ENCODE results near the gene CBX6. TPM values are rescaled to one million over a fixed set of nuclear protein-coding genes. Genes with fewer than 3 reads are reported as not detected.

Gene CBX6
- total RNA-seq, 1 experiment from 2014 or later, result 119 TPM

DNA sequence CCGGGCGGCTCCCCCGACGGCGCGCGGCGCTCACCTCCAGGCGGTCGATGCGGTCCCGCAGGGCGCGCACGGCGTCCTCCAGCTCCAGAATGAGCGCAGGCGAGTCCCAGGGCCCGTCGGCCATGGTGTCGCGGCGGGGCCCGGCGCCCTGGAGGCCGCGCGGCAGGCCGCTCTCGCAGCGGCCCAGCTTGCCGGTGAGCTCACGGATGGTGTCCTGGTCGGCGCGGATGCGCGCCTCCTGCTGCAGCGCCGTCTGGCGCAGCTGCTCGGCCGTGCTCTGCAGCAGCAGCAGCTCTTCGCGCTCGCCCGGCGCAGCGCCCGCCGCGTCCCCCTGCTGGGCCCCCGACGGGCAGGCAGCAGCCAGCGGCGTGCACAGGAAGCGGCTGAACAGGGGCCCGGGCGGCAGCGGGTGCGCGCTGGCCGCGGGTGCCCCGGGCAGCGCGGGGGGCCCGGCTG is 28.8 kb downstream of the CBX6 start:
- H3K27me3 ChIP-seq (replicated peaks; ENCODE audit: insufficient read depth, low read depth, low read length, poor library complexity), result no peaks in the 10 kb centered on the region
- BruUV-seq (replicated peaks), result no TSS peak
- POLR2A ChIA-PET (ENCODE audit: low non-redundant PET), result interaction anchor here (0.6 kb wide), 1 partner anchor 75 kb away, joined by 4 read pairs; no protein-coding TSS in a partner anchor
- intact Hi-C loops (cut with micrococcal nuclease; ENCODE audit: unreplicated experiment), result no loop called here
- H3K9me3 ChIP-seq (ENCODE audit: low read depth, low read length, poor library complexity, severe bottlenecking), result no peaks in the 10 kb centered on the region
- CTCF ChIA-PET, result interaction anchor here (2.3 kb wide), 1 partner anchor 74 kb away, joined by 27 read pairs; no protein-coding TSS in a partner anchor
- H3K27ac ChIP-seq (ENCODE audit: low read depth, low read length, poor library complexity, severe bottlenecking), result peak overlapping the region; percentile 90
- H3K4me3 ChIP-seq (ENCODE audit: low read depth, low read length, poor library complexity, severe bottlenecking), result peak overlapping the region; percentile 98
- DNase-seq (ENCODE audit: low spot score), result peak; percentile 92
- H3K36me3 ChIP-seq (ENCODE audit: insufficient read depth, low read length, poor library complexity, severe bottlenecking), result peaks cover 2% of the 10 kb centered on the region
- TF ChIP-seq, protein P1, sequence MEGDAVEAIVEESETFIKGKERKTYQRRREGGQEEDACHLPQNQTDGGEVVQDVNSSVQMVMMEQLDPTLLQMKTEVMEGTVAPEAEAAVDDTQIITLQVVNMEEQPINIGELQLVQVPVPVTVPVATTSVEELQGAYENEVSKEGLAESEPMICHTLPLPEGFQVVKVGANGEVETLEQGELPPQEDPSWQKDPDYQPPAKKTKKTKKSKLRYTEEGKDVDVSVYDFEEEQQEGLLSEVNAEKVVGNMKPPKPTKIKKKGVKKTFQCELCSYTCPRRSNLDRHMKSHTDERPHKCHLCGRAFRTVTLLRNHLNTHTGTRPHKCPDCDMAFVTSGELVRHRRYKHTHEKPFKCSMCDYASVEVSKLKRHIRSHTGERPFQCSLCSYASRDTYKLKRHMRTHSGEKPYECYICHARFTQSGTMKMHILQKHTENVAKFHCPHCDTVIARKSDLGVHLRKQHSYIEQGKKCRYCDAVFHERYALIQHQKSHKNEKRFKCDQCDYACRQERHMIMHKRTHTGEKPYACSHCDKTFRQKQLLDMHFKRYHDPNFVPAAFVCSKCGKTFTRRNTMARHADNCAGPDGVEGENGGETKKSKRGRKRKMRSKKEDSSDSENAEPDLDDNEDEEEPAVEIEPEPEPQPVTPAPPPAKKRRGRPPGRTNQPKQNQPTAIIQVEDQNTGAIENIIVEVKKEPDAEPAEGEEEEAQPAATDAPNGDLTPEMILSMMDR (conservative IDR thresholded peaks at IDR 0.05; ENCODE audit: low read depth, low read length), result no peak; the same call in 1 of the 2 replicates
- no peak for TF ChIP-seq EZH2 (IDR thresholded peaks at IDR 0.05; ENCODE audit: borderline replicate concordance, low read depth, low read length, poor library complexity, severe bottlenecking)
- H3K4me1 ChIP-seq (ENCODE audit: insufficient read depth, low read length, poor library complexity, severe bottlenecking), result peaks cover 33% of the 10 kb centered on the region

DNA sequence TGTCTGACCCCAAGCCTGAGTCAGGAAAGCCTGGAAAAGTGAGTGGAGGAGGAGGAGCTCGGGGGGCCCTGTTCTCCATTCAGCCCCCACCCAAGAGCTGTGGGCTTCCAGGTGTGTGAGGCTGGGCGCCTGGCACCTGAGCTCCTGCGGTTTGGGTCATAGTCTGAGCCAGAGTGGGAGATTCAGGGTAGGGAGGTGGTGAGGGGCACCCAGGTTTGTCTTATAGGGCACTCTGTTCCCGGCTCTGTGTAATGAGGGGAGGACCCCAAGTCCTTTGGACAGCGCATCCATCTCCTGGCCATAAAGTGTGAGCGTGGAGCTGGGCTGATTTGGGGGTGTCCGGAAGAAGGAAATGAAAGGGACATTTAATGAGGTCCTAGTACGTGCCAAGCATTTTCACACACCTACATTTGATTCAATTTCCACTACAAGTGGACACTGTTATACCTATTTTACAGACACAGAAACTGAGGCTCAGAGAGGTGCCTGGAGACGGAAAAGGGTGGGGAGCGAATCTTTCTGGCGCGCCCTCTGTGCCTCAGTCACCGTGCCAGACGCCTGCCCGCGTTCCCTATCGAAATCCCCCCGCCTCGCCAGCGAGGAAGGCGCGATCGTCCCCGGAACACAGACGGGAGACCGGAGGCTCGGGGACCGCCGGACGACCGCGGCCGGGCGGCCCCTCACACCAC is 29.4 kb downstream of the CBX6 start:
- Histone ChIP-seq H3K4me1 (ENCODE audit: insufficient read depth, low read length, poor library complexity, severe bottlenecking) (peaks cover 33% of the 10 kb centered on the region), H3K4me3 (ENCODE audit: low read depth, low read length, poor library complexity, severe bottlenecking) (peak overlapping the region; percentile 98), H3K27ac (ENCODE audit: low read depth, low read length, poor library complexity, severe bottlenecking) (peak overlapping the region; percentile 90), H3K36me3 (ENCODE audit: insufficient read depth, low read length, poor library complexity, severe bottlenecking) (peaks cover 2% of the 10 kb centered on the region), H3K27me3 (replicated peaks; ENCODE audit: insufficient read depth, low read depth, low read length, poor library complexity) (no peaks in the 10 kb centered on the region), H3K9me3 (ENCODE audit: low read depth, low read length, poor library complexity, severe bottlenecking) (no peaks in the 10 kb centered on the region)
- no peak for TF ChIP-seq EZH2 (IDR thresholded peaks at IDR 0.05; ENCODE audit: borderline replicate concordance, low read depth, low read length, poor library complexity, severe bottlenecking)
- TF ChIP-seq, protein P1 (conservative IDR thresholded peaks at IDR 0.05; ENCODE audit: low read depth, low read length), result no peak
- POLR2A ChIA-PET (ENCODE audit: low non-redundant PET), result interaction anchor here (0.6 kb wide), 1 partner anchor 74 kb away, joined by 4 read pairs; no protein-coding TSS in a partner anchor
- BruUV-seq (replicated peaks), result no TSS peak
- CTCF ChIA-PET, result interaction anchor here (0.6 to 2.3 kb wide), 2 partner anchors 74 to 162 kb away, joined by 3 to 27 read pairs; no protein-coding TSS in a partner anchor
- no peak for DNase-seq (ENCODE audit: low spot score)
- intact Hi-C loops (cut with micrococcal nuclease; ENCODE audit: unreplicated experiment), result no loop called here

DNA sequence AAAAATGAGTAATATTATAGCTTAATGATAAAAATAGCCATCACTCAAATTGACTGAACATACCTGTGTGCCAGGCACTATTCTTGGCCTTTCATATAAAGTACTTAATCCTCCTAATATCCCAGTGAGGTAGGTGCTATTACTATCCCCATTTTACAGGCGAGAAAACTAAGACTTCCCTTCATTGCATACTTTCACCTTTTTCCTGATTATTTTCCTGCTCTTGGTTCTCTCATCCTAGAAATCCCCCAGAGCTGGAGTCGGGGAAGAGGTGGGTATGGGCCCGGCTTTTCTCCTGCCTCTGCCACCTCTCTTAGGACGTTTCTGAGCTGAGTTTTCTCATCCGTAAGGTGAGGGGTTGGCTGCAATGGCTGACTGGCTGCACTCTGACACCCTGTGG is 30.4 kb downstream of the CBX6 start:
- H3K4me3 ChIP-seq (ENCODE audit: low read depth, low read length, poor library complexity, severe bottlenecking), result peak overlapping the region; percentile 98
- H3K4me1 ChIP-seq (ENCODE audit: insufficient read depth, low read length, poor library complexity, severe bottlenecking), result peaks cover 33% of the 10 kb centered on the region
- H3K36me3 ChIP-seq (ENCODE audit: insufficient read depth, low read length, poor library complexity, severe bottlenecking), result peaks cover 2% of the 10 kb centered on the region
- TF ChIP-seq, protein P1 (conservative IDR thresholded peaks at IDR 0.05; ENCODE audit: low read depth, low read length), result no peak
- no peak for TF ChIP-seq EZH2 (IDR thresholded peaks at IDR 0.05; ENCODE audit: borderline replicate concordance, low read depth, low read length, poor library complexity, severe bottlenecking)
- ChIA-PET POLR2A (ENCODE audit: low non-redundant PET) (no interaction called here), CTCF (no interaction called here)
- intact Hi-C loops (cut with micrococcal nuclease; ENCODE audit: unreplicated experiment), result no loop called here
- no peaks in the 10 kb centered on the region for H3K9me3 ChIP-seq (ENCODE audit: low read depth, low read length, poor library complexity, severe bottlenecking)
- no peaks in the 10 kb centered on the region for H3K27me3 ChIP-seq (replicated peaks; ENCODE audit: insufficient read depth, low read depth, low read length, poor library complexity)
- DNase-seq (ENCODE audit: low spot score), result no peak
- H3K27ac ChIP-seq (ENCODE audit: low read depth, low read length, poor library complexity, severe bottlenecking), result peak overlapping the region; percentile 47
- no TSS peak for BruUV-seq (replicated peaks)

Measured in A673 (cell line).